ENCODE measurements around the gene KIF12.
"Not testable (repeated sequence)": the region's sequence is repeated elsewhere in the genome, so short reads cannot be mapped to it uniquely, and the experiment has no call there.

The KIF12 gene

GRCh38 chr9:114084282-114085073 is 14.6 kb downstream of the KIF12 start:
- DNase-seq (ENCODE audit: low read depth, low spot score): no peak

GRCh38 chr9:114083666-114084065 is 15.4 kb downstream of the KIF12 start:
- DNase-seq (ENCODE audit: low read depth, low spot score): no peak

GRCh38 chr9:114082763-114083412 is 16.2 kb downstream of the KIF12 start:
- not testable (repeated sequence) for DNase-seq (ENCODE audit: low read depth, low spot score)

- peak; percentile 61 for DNase-seq (ENCODE audit: low read depth, low spot score)
Measured at GRCh38 chr9:114082017-114082762, 16.9 kb downstream of the KIF12 start.

- DNase-seq (ENCODE audit: low read depth, low spot score): no peak
Measured at GRCh38 chr9:114081441-114082016, 17.6 kb downstream of the KIF12 start.

GRCh38 chr9:114080773-114081440 is 18.2 kb downstream of the KIF12 start:
- DNase-seq (ENCODE audit: low read depth, low spot score): no peak

- DNase-seq (ENCODE audit: low read depth, low spot score): no peak
Measured at GRCh38 chr9:114080195-114080772, 18.8 kb downstream of the KIF12 start.

GRCh38 chr9:114078781-114079156 is 20.3 kb downstream of the KIF12 start:
- no peak for DNase-seq (ENCODE audit: low read depth, low spot score)

GRCh38 chr9:114078021-114078780 is 20.9 kb downstream of the KIF12 start, which contains the start of gene AMBP:
Gene AMBP, minus strand, starts transcription at chr9:114078300. Its CDS starts 91 bp downstream, at chr9:114078209.
- no peak for DNase-seq (ENCODE audit: low read depth, low spot score)

GRCh38 chr9:114077162-114077837 is 21.8 kb downstream of the KIF12 start:
- DNase-seq (ENCODE audit: low read depth, low spot score): no peak

GRCh38 chr9:114076237-114077161 is 22.6 kb downstream of the KIF12 start:
- DNase-seq (ENCODE audit: low read depth, low spot score): no peak

- DNase-seq (ENCODE audit: low read depth, low spot score): no peak
Measured at GRCh38 chr9:114075602-114076001, 23.5 kb downstream of the KIF12 start.

- DNase-seq (ENCODE audit: low read depth, low spot score): no peak
Measured at GRCh38 chr9:114072184-114073140, 26.6 kb downstream of the KIF12 start.

GRCh38 chr9:114071197-114071795 is 27.8 kb downstream of the KIF12 start:
- DNase-seq (ENCODE audit: low read depth, low spot score): no peak

- no peak for DNase-seq (ENCODE audit: low read depth, low spot score)
Measured at GRCh38 chr9:114070188-114071103, 28.6 kb downstream of the KIF12 start.

All from activated CD4-positive, CD25-positive, alpha-beta regulatory T cell treated with anti-CD3 and anti-CD28 coated beads, Interleukin-2, amount 50 U/mL, for 16 hours (primary cell).